Calu3 (cell line): ENCODE results near the gene OGDH. TPM values are rescaled to one million over a fixed set of nuclear protein-coding genes. Genes with fewer than 3 reads are reported as not detected.
A peak's percentile ranks its signal among the peaks of the same experiment; 100 is the strongest.

Source experiments
- BruUV-seq: library from RNA; stranded (reverse); fragments of 400-500 nt; replicated peaks from 2 replicates; lab custom pipeline; 2021; lab: Mats Ljungman, UMichigan
- CTCF ChIA-PET: fragments of 300-600 bp; sonication (Branson Sonifier 250); formaldehyde crosslinking; loops from one replicate; lab custom pipeline; 2022; ENCODE audit warnings: antibody characterized with exemption; lab: Charles Lee
- DNase-seq: peaks from one replicate; pipeline ENCODE4 v3.0.0; 2022
- H3K27ac Mint-ChIP-seq: one replicate; pipeline ENCODE4 v1.8.0; 2022; ENCODE audit warnings: mixed read lengths; ENCODE audit not compliant: unreplicated experiment
- H3K27me3 Mint-ChIP-seq: one replicate; pipeline ENCODE4 v1.8.0; 2022; ENCODE audit warnings: mixed read lengths; ENCODE audit not compliant: unreplicated experiment
- H3K36me3 Mint-ChIP-seq: one replicate; pipeline ENCODE4 v1.8.0; 2022; ENCODE audit warnings: mild to moderate bottlenecking, moderate library complexity, mixed read lengths; ENCODE audit not compliant: insufficient read depth, unreplicated experiment
- H3K4me1 Mint-ChIP-seq: one replicate; pipeline ENCODE4 v1.8.0; 2022; ENCODE audit warnings: mild to moderate bottlenecking, low read depth, mixed read lengths; ENCODE audit not compliant: unreplicated experiment
- H3K4me3 Mint-ChIP-seq: one replicate; pipeline ENCODE4 v1.8.0; 2022; ENCODE audit warnings: mild to moderate bottlenecking, low read depth, moderate library complexity, mixed read lengths; ENCODE audit not compliant: unreplicated experiment
- H3K9me3 Mint-ChIP-seq: one replicate; pipeline ENCODE4 v1.8.0; 2022; ENCODE audit warnings: low read depth, mixed read lengths; ENCODE audit not compliant: unreplicated experiment
- CTCF ChIP-seq: fragments of 200-600 bp; IDR thresholded peaks from one replicate; pipeline ENCODE4 v1.8.0; 2022; ENCODE audit warnings: antibody characterized with exemption; ENCODE audit not compliant: unreplicated experiment
- intact Hi-C: fragments of 100-400 bp; cut with micrococcal nuclease; formaldehyde crosslinking; loops from one replicate; pipeline ENCODE4 v1.10.0; 2022; ENCODE audit not compliant: unreplicated experiment
- total RNA-seq: library from RNA; stranded (reverse); gene quantifications from 2 replicates; pipeline ENCODE4 v1.2.3, GENCODE V29; 2022

OGDH gene
- total RNA-seq, 1 experiment from 2014 or later, result 100 TPM

GRCh38 chr7:44639671-44640321 is 33.4 kb downstream of the OGDH start:
- Mint-ChIP-seq H3K9me3 (no peaks in the 10 kb centered on the region), H3K4me3 (peak overlapping the region; percentile 33), H3K27ac (peak overlapping the region; percentile 94), H3K4me1 (peaks cover 58% of the 10 kb centered on the region), H3K27me3 (no peaks in the 10 kb centered on the region), H3K36me3 (peaks cover 52% of the 10 kb centered on the region)
- CTCF ChIA-PET, result interaction anchor here (0.6 to 4.0 kb wide), 12 partner anchors 15 to 273 kb away, joined by 3 to 23 read pairs (median 3); partner anchors contain the start of genes OGDH and TMED4
- intact Hi-C loops, result loop anchor here (2.0 to 5.0 kb wide), 3 partner anchors 33 to 111 kb away; partner anchors contain the start of gene OGDH
- no peak for TF ChIP-seq CTCF
- TSS peak; percentile 34 for BruUV-seq
- DNase-seq, result peak; percentile 88

GRCh38 chr7:44643206-44643605 is 36.8 kb downstream of the OGDH start:
- CTCF ChIA-PET, result no interaction called here
- Mint-ChIP-seq H3K4me3 (no peak overlapping the region), H3K36me3 (peaks cover 48% of the 10 kb centered on the region), H3K4me1 (peaks cover 27% of the 10 kb centered on the region), H3K27ac (no peak overlapping the region), H3K27me3 (no peaks in the 10 kb centered on the region), H3K9me3 (no peaks in the 10 kb centered on the region)
- no TSS peak for BruUV-seq
- intact Hi-C loops, result no loop called here
- TF ChIP-seq CTCF, result no peak
- no peak for DNase-seq

- CTCF ChIA-PET, result no interaction called here
- Mint-ChIP-seq H3K27ac (no peak overlapping the region), H3K9me3 (no peaks in the 10 kb centered on the region)
These were observed 38.8 kb downstream of the OGDH start for GRCh38 chr7:44645254-44645653.

GRCh38 chr7:44645696-44646095 is 39.3 kb downstream of the OGDH start:
- no peak overlapping the region for H3K4me3 Mint-ChIP-seq
- no peak overlapping the region for H3K27ac Mint-ChIP-seq
- DNase-seq, result no peak
- intact Hi-C loops, result no loop called here
- CTCF ChIA-PET, result no interaction called here
- H3K36me3 Mint-ChIP-seq, result peaks cover 24% of the 10 kb centered on the region
- H3K4me1 Mint-ChIP-seq, result peaks cover 2% of the 10 kb centered on the region
- no peak for TF ChIP-seq CTCF
- BruUV-seq, result no TSS peak
- H3K27me3 Mint-ChIP-seq, result no peaks in the 10 kb centered on the region
- H3K9me3 Mint-ChIP-seq, result no peaks in the 10 kb centered on the region

More at GRCh38 chr7:44645254-44645653, 38.8 kb downstream of the OGDH start:
- DNase-seq, result no peak
- no peak for TF ChIP-seq CTCF
- H3K36me3 Mint-ChIP-seq, result peaks cover 29% of the 10 kb centered on the region
- intact Hi-C loops, result no loop called here
- H3K27me3 Mint-ChIP-seq, result no peaks in the 10 kb centered on the region
- no TSS peak for BruUV-seq
- H3K4me3 Mint-ChIP-seq, result no peak overlapping the region
- H3K4me1 Mint-ChIP-seq, result peaks cover 7% of the 10 kb centered on the region
